ENCODE results near the gene ZNF112. TPM values are rescaled to one million over a fixed set of nuclear protein-coding genes. Genes with fewer than 3 reads are reported as not detected.

Gene ZNF112
- total RNA-seq, 4 donors from 2014 or later: 2.0 to 6.0 (median 3.4) TPM

GRCh38 chr19:44306283-44306682 is 50.2 kb downstream of the ZNF112 start:
- ATAC-seq (ENCODE audit: low FRiP score): no peak
- DNase-seq (ENCODE audit: low spot score): no peak
- no peak for TF ChIP-seq CTCF (IDR thresholded peaks at IDR 0.05)

- ATAC-seq (ENCODE audit: low FRiP score) (no peak), DNase-seq (ENCODE audit: low spot score) (no peak)
- no peak for TF ChIP-seq CTCF (IDR thresholded peaks at IDR 0.05)
Observed at GRCh38 chr19:44305457-44305856, 51.0 kb downstream of the ZNF112 start.

GRCh38 chr19:44304659-44305193 is 51.8 kb downstream of the ZNF112 start, which contains the start of gene ZNF235:
Gene ZNF235 (minus strand): TSS chr19:44305025. CDS start chr19:44303404, 1,621 bp downstream.
- ATAC-seq (ENCODE audit: low FRiP score) (peak; percentile 99), DNase-seq (ENCODE audit: low spot score) (peak; percentile 62)

GRCh38 chr19:44303976-44304568 is 52.4 kb downstream of the ZNF112 start:
- TF ChIP-seq CTCF (IDR thresholded peaks at IDR 0.05): no peak
- ATAC-seq (ENCODE audit: low FRiP score): no peak
- DNase-seq (ENCODE audit: low spot score): no peak

More at GRCh38 chr19:44304659-44305193, 51.8 kb downstream of the ZNF112 start, which contains the start of gene ZNF235:
- no peak for TF ChIP-seq CTCF (IDR thresholded peaks at IDR 0.05)

GRCh38 chr19:44303320-44303719 is 53.2 kb downstream of the ZNF112 start:
- DNase-seq (ENCODE audit: low spot score) (no peak), ATAC-seq (ENCODE audit: low FRiP score) (no peak)
- TF ChIP-seq CTCF (IDR thresholded peaks at IDR 0.05): no peak

GRCh38 chr19:44284968-44285367 is 71.5 kb downstream of the ZNF112 start:
- TF ChIP-seq CTCF (IDR thresholded peaks at IDR 0.05): no peak
- no peak for ATAC-seq (ENCODE audit: low FRiP score)

GRCh38 chr19:44282846-44283245 is 73.6 kb downstream of the ZNF112 start:
- no peak for ATAC-seq (ENCODE audit: low FRiP score)
- TF ChIP-seq CTCF (IDR thresholded peaks at IDR 0.05): no peak
- DNase-seq (ENCODE audit: low spot score): no peak

More at GRCh38 chr19:44284968-44285367, 71.5 kb downstream of the ZNF112 start:
- no peak for DNase-seq (ENCODE audit: low spot score)

Measured in omental fat pad (tissue), 4 donors.